Dermis blood vessel endothelial cell (primary cell): ENCODE data around the gene NF2. TPM values are rescaled to one million over a fixed set of nuclear protein-coding genes. Genes with fewer than 3 reads are reported as not detected.
"Not testable (repeated sequence)": the region's sequence is repeated elsewhere in the genome, so short reads cannot be mapped to it uniquely, and the experiment has no call there.

Experiments
- DNase-seq: peaks from one replicate; pipeline ENCODE4 v3.0.0; 2010
- total RNA-seq: library from RNA; depleted of rRNA; stranded (reverse); fragments of >200 nt; gene quantifications from 2 replicates; pipeline ENCODE4 v1.2.3, GENCODE V29; 2014

The NF2 gene
- 66.4 and 103 TPM in 2 replicates for total RNA-seq

DNA sequence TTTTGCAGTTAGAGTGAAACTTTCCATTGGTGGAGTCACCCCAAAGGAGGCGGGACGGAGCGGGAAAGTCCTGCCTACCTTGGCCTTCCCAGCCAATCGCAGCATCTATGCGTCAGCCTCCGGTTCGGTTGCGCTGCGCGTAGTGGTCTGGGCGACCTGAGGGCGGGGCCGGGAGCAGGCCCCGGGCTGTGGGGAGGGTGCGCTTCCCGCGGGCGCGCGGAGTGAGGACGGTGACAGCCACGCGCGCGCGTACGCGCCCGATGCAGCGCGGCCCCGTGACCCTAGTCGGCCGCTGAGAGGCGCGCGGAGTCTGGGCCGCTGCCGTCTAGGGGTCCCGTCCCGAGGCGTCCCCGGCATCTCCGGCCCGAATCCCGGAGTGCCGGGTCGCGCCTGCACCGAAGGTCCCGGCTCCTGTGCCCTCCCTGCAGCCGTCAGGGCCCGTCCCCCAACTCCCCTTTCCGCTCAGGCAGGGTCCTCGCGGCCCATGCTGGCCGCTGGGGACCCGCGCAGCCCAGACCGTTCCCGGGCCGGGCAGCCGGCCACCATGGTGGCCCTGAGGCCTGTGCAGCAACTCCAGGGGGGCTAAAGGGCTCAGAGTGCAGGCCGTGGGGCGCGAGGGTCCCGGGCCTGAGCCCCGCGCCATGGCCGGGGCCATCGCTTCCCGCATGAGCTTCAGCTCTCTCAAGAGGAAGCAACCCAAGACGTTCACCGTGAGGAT, at the start of gene NF2:
NF2 (plus strand) TSS at position 276 of the 718 bp plus-strand sequence; CDS start at position 642, 366 bp downstream.
- DNase-seq: peak; percentile 100

DNA sequence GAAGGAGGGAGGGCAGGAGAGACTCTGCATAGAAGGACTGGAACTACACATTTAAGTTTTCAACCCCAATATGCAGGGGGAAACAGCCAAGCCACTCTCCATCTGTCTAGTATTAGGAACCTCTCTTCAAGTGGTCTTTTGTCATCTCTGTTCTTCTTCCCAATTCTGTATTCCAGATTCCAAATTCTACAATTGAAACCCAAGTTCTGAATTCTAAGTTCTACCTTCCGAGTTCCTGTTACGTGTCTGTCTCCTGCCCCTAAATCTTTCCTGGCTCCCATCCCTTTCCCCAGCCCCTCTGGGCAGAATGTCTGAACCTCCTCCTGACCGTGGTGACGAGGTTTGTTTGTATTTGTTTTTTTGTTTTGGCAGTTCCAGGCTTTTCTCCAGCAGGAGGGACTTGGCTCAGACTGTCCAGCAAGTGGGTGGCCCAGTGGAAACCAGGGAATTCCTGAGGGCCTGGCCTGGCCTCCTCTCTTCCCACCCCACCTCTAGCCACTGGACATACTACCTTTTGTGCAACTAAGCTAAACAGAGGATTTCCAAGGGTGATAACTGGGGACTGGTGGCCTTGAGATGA, 48.3 kb upstream of the NF2 start:
- no peak for DNase-seq

DNA sequence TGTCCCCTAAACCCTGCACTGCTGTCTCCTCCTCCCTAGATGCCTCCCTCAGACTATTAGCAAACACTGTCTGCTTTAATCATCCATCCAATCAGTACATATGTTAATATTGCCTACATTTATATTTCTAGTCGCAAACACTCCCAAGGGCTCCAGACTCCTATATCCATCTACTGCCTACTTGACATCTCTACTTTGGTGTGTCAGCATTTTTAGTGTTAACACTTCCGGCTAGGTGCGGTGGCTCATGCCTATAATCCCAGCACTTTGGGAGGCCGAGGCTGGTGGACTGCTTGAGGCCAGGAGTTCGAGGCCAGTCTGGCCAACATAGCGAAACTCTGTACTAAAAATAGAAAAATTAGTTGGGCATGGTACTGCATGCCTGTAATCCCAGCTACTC, 44.4 kb upstream of the NF2 start:
- no peak for DNase-seq

DNA sequence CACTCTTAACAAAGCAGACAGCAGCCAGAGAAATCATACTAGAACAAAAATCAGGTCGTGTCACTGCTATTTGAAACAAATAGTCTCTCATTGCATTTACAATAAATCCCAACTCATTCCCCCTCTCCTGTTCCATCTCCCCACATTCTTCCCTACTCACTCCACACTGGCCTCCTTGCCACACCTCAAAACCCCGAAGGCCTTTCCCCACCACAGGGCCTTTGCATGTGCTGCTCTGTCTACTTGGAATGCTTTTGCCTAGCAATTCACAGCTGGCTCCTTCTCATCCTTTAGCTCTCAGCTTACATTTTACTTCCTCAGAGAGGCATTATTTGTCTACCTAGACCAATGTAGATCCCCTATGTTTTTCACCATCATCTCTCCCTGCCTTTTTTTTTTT, 43.6 kb upstream of the NF2 start:
- DNase-seq: no peak

DNA sequence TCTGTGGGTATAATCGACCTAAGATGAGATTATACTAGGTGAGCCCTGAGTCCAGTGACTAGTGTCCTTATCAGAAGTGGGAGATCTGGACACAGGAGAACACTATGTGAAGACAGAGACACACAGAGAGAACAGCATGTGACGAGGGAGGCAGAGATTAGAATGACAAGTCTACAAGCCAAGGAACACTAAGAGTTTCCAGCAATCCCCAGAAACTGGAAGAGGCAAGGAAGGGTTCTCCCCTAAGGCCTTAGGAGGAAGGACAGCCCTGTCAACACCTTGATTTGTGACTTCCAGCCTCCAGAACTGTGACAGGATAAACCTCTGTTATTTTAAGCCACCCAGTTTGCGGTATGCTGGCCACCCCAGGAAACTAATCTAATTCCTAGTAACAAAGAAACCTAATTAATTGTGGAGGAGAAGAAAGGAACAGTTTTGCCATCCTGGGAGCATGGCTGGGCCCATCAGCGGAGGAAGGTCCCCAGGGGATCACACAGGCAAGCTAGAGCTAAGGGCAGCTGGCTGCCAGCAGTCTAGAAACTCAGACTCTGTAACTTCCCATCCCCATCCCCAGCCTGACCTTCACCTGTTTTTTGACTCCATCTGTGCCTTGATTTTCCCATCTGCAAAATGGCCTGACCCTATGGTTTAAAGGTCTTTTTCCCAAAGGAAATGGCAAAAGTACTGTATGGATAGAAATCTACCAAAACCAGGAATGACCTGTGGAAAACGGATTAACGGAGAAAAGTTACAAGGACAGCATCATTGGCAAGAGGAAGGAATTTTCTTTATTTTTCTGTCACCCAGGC, 39.6 kb upstream of the NF2 start:
- no peak for DNase-seq

DNA sequence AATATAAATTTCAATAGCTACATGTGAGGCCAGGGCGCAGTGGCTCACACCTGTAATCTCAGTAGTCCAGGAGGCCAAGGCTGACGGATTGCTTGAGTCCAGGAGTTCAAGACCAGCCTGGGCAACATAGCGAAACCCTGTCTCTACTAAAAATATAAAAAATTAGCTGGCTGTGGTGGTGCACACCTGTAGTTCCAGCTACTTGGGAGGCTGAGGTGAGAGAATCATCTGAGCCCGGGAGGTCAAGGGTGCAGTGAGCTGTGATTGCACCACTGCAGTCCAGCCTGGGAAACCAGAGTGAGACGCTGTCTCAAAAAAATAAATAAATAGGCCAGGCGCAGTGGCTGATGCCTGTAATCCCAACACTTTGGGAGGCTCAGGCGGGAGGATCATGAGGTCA, 36.9 kb upstream of the NF2 start:
- not testable (repeated sequence) for DNase-seq

DNA sequence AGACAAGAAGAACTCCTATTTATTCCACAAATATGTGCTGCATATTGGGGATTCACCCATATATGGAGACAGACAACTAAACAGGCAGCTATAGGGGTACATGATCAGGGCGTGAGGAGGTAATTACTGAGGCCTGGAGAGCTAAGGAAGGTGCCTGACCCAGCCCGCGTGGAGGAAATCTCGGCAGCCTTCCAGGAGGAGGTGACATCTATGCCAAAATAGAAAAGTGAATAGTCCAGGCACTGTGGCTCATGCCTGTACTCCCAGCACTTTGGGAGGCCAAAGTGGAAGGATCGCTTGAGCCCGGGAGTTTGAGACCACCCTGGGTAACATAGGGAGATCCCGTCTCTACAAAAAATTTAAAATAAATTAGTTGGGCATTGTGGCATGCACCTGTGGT, 36.1 kb upstream of the NF2 start:
- no peak for DNase-seq

DNA sequence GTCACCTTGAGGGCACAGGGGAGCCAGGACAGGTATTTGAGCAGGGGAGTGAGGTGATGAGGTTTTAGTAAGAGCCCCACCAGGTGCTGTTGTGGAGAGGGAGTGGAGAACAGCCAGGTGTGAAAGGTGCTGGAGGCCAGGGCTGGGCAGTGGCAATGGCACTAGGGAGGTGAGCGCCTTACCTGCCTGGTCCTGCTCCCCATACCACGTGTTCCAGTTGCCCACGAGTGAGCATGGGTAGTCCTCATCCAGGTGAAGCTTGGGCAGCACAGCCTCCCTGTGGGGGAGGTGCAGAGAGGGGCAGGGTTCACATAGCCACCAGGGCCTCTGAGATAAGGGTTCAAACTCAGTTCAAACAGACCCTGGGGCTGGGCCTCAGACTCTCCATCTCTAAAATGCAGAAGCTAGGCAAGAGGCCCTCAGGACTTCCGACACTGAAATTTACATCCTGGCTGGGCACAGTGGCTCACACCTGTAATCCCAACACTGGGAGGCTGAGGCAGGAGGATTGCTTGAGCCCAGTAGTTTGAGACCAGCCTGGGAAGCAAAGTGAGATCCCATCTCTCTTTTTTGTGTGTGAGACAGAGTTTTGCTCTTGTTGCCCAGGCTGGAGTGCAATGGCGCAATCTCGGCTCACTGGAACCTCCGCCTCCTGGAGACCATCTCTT, 34.3 kb upstream of the NF2 start:
- DNase-seq: no peak

DNA sequence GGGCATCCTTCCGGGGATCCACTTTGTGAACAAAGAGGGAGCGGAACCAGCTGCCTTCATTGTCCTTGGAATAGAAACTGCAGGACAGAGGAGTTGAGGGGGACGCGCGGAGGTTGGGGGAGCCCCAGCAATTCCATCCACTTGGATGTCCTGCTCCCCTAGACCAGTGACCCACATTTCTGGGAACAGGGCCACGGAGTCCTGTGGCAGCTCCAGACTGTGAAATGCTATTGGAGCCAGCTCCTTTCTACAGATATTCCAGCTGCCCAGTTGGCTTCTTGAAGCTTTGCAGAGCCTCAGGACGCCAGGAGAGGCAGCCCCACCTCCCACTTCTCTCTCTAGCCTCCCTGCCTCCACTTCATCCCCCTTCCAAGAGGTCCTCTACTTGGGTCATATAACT, 33.0 kb upstream of the NF2 start:
- DNase-seq: no peak

DNA sequence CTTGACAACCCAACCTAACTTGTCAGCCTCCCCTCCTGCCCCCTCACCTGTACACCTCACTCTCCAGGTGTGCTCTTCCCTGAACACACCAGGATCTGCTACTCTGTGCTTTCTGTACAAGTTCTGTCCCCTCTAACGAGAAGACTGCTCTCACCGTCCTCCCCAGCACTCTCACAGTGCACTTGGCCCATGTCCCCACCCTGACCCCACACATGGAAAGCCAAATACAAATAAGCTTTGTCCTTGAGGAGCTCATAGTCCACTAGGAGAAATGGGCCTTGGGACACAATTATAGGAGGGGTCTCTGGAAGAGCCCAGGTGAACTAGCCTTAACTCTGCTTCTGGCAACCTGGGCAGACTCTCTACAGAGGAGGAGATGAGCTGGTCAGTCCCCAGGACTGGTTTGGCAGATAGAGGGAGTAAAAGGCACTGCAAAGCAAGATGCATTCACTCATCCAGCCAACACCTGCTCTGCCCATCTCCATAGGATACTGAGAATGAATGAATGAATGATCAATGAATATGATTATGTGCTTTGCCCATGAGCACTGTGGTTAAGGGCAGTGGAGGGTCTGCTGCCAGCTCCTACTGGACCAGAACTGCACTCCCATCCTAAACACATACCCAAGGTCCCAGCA, 32.4 kb upstream of the NF2 start:
- no peak for DNase-seq

DNA sequence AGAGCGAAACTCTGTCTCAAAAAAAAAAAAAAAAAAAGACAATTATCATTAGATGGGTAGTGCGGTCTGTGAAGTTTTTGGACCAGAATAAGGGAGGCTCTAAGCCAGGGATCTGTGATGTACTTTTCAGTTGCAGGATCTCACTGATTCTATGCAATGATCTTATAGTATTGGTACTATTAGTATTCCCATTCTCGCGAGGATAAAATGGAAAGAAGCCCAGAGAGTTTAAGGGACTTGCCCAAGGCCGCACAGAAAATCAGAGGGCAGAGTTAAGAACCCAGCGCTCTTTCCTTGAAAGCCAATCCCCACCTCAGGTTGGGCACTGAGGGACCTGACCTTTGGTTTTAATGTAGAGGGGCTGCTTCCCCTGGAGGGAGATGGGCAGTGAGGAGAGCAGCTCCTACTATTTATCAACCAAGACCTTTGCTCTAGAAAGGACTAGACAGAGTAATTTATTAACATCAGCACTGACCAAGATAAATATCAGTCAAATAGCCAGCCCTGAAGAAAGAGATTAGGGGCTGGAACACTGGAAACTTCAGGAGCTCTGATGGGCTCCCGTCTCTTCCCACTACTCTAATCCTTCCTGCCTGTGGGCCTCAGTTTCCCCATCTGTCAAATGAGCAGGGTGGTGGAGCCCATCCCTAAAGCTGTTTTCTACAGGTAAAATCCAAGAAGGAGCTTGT, 28.5 kb upstream of the NF2 start:
- DNase-seq: no peak

DNA sequence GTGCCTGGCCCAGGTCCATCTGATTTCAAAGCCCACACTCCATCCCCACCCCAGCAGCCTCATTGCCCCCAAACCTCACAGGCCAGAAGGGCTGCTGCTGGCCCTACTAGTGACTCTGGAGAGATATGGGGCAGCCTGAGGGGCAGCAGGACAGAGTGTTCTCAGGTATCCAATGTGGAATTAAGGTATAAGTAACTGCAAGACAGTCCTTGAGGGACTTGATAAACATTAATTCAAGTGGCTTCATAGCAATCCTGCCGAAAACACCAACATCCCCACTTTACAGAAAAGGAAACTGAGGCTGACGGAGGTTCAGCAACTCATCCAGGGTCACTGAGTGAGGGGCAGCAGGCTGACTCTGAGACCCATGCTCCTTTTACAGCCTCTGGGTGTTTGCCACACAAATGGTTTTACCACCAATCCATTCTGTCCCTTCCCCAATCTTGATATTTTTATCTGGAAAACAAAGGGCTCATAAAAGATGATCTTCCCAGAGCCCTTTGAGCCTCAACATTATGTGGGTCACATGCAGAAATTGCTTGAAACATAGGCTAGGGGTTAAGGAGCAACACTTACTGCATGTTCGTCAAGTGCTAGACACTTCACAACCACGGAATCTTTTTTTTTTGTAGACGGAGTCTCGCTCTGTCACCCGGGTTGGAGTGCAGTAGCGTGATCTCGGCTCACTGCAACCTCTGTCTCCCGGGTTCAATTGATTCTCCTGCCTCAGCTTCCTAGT, 24.8 kb upstream of the NF2 start:
- no peak for DNase-seq

DNA sequence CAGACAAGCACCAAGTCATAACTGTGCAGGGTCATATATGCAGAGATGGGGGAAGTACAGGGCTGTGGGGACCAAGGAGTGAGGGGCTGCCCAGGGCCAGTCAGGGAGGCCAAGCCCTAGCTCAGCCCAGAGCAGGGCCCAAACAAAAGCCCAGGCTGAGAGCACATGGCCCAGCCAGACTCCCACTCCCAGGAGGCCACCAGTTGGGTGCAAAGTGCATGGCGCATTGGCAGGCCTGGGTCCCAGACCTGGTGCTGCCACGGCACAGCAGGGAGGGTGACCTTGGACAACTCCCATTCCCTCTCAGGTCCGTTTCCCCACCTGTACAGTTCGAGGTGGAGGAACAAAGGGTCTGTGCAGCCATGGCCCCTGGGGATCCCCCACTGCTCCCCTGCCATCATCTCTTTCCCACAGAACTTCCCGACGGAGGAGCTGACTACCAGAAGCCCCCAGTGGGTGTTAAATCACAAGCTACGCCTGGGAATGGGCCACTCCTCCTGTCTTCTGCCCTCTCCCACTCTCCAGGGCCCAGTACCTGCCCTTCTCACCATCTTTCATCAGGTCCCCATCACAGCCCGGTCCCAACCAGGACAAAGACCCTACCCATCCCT, 23.1 kb upstream of the NF2 start:
- no peak for DNase-seq

DNA sequence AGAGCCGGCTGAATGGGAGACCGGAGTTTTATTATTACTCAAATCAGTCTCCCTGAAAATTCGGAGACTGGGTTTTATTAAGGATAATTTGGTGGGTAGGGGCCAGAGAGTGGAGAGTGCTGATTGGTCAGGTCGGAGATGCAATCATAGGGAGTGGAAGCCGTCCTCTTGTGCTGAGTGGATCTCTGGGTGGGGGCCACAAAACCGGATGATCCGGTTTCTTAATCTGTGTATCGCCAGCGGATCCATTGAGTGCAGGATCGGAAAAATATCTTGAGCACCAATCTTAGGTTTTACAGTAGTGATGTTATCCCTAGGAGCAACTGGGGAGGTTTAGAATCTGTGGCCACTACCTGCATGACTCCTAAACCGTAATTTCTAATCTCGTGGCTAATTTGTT, 21.6 kb upstream of the NF2 start:
- DNase-seq: no peak

DNA sequence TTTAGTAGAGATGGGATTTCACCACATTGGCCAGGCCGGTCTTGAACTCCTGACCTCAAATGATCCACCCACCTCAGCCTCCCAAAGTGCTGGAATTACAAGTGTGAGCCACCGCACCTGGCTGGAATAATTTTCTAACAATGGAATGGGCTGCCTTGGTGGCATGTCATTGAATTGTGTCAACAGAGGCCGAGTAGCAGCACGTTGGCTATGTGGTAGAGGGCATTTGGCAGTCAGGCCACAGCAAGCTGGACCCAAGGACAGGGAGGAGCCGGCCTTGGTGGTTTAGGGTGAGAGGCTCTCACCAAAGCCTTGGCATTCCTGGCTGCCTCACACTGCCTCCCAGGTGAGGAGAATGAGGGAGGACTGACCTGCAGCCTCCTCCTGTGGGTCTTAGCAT, 18.5 kb upstream of the NF2 start:
- no peak for DNase-seq

DNA sequence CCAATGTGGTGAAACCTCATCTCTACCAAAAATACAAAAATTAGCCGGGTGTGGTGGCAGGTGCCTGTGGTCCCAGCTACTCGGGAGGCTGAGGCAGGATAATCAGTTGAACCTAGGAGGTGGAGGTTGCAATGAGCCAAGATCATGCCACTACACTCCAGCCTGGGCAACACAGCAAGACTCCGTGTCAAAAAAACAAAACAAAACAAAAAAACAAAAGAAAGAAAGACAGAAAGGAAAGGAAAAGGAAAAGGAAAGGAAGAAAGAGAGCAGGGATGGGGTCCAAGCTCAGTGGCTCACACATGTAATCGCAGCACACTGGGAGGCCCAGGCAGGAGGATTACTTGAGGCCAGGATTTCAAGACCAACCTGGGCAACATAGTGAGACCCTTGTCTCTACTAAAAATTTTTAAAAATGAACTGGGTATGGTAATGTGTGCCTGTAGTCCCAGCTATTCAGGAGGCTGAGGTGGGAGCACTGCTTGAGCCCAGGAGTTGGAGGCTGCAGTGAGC, 17.2 kb upstream of the NF2 start:
- not testable (repeated sequence) for DNase-seq

DNA sequence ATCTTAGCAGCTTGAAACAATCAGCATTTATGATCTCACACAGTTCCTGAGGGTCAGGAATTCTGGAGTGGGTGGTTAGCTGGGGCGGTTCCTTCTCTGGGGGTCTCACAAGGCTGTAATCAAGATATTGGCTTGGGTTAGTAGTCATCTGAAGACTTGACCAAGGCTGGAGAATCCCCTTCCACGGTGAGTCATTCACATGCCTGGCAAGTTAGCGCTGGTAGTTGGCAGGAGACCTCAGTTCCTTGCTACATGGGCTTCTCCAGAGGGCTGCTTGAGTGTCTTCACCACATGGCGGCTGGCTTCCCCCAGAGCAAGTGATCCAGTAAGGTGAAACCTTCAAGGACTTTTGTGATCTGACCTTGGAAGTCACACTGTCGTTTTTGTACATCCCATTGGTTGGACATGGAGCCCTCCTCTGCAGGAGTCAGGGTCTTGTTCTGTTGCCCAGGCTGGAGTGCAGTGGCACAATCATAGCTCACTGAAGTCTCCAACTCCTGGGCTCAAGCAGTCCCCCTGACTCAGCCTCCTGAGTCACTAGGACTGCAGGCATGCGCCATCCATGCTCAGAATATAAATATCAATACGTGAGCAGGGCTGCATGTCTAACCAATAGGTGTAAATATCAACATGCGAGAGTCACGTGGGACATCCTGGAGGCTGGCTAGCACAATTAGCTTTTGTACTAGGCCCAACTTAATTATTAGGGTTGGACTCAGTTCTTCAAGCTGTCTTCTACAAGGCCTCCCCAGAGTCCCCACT, 15.3 kb upstream of the NF2 start:
- peak; percentile 61 for DNase-seq

DNA sequence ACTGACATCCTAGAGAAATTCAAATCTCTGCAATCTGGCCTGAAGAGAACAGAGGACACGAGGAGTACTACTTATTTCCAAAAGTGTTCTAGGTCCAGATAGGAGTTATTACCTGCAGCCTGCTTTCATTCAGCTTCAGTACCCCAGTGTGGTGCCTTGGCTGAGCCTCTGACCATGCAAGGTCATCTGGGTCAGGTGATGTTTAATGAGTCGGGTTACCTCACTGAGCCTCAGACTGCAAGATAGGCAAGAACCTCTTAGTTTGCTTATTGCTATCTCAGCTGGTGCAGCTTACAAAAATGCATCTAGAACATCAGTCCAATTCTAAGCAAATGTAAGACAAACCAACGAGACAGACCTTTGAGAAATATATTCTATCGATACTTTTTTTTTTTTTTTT, 9.5 kb upstream of the NF2 start:
- no peak for DNase-seq

DNA sequence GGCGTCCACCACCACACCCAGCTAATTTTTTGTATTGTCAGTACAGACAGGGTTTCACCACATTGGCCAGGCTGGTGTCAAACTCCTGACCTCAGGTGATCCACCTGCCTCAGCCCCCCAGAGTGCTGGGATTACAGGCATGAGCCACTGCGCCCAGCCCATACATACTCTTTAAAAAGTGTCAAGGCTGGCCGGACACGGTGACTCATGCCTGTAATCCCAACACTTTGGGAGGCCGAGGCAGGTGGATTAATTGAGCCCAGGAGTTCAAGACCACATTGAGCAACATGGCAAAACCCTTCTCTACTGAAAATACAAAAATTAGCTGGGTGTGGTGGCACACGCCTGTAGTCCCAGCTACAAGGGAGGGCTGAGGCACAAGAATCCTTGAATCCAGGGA, 9.0 kb upstream of the NF2 start:
- not testable (repeated sequence) for DNase-seq

DNA sequence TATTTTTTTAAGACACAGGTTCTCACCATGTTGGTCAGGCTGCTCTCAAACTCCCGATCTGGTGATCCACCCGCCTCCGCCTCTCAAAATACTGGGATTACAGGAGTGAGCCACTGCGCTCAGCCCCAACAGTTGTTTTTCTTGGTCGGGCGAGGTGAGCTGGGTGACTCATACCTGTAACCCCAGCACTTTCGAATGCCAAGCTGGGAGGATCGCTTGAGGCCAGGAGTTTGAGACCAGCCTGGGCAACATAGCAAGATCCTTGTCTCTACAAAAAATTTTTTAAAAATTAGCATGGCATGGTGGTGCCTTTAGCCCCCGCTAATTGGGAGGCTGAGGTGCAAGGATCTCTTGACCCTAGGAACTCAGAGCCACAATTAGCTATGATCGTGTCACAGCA, 7.0 kb upstream of the NF2 start:
- no peak for DNase-seq
